NCI-H1930 (cell line): ENCODE data around the gene OFD1.

ENCODE experiments used
- DNase-seq, 2 experiments: peaks; one replicate each; lab custom pipeline; 2025; lab: John Stamatoyannopoulos, UW

Gene OFD1, protein sequence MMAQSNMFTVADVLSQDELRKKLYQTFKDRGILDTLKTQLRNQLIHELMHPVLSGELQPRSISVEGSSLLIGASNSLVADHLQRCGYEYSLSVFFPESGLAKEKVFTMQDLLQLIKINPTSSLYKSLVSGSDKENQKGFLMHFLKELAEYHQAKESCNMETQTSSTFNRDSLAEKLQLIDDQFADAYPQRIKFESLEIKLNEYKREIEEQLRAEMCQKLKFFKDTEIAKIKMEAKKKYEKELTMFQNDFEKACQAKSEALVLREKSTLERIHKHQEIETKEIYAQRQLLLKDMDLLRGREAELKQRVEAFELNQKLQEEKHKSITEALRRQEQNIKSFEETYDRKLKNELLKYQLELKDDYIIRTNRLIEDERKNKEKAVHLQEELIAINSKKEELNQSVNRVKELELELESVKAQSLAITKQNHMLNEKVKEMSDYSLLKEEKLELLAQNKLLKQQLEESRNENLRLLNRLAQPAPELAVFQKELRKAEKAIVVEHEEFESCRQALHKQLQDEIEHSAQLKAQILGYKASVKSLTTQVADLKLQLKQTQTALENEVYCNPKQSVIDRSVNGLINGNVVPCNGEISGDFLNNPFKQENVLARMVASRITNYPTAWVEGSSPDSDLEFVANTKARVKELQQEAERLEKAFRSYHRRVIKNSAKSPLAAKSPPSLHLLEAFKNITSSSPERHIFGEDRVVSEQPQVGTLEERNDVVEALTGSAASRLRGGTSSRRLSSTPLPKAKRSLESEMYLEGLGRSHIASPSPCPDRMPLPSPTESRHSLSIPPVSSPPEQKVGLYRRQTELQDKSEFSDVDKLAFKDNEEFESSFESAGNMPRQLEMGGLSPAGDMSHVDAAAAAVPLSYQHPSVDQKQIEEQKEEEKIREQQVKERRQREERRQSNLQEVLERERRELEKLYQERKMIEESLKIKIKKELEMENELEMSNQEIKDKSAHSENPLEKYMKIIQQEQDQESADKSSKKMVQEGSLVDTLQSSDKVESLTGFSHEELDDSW

DNA sequence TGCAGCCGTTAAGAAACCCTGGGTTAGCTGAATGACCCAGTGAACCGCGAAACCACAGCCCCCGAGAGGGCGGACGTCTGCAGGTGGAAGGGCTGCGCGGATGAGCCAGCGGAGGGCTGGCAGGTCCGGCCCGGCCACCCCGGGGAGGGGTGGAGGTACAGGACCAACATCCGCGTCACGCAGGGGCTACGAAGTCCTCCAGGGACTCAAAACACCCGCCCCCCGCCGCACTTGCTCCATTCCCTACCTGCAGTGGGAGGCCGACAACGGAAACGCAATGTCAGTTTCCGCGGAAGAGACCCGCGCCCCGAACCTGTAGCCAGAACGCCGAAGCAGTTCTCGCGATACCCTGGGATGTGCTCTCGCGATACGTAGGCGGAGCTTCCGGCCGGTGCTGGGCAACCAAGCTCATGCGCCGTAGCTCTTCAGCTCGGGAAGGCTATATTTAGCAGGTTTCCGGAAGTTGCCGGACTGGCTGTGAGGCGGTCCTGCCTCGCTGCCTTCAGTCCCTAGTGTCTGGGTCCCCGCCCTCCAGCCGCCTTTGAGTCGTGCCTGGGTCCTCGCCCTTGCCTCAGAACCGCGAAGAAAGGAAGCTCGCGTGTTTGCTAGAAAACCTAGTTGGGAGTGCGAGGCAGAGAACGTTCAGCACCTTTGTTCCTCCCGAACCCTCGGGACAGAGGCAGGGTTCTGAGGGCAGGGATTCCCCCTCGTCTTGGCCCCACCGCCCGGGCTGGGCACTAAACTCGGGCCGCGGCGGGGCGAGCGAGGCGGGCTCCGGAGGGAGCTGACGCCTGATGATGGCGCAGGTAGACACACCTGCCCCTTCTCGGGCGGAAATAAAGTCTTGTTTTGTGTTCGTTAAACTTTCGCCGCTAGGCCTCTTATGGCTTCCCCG lies at the start of gene OFD1, which contains the start of gene TRAPPC2:
Gene OFD1 (plus strand): TSS at position 471 of the 895 bp plus-strand sequence. CDS start 324 bp downstream, at position 795.
Gene TRAPPC2 (minus strand): TSS at position 343 of the 895 bp plus-strand sequence. CDS start 14,657 bp downstream, outside the sequence.
- DNase-seq: peak; percentile 85 to 88

DNA sequence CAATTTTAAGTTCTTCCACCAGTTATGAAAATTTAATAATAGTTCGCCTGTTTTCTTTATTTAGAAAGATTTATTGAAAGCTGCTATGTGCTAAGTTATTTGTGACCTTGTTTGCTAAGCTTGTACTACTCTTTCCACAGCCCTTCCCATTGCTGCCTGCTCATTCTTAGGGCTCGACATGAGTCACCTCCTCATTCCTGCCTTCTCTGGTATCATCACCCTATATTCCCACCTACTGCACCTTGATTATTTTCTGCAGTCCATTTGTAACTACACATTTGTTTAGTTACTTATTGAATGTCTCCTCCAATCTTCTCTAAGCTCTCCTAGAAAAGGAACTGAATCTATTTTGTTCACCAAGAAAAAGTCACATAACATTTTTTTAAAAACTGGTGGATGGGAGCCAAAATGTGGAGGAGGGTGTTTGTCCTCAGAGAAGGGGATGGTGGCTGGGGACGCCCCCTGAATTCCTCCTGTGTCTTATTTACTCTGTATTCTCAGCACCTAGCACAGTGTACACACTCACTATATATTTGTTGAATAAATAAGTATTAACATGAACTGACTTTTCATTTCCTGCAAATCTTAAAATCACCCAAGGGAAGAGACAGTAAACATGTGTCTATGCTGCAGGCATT lies 49.3 kb upstream of the OFD1 start:
- no peak for DNase-seq

DNA sequence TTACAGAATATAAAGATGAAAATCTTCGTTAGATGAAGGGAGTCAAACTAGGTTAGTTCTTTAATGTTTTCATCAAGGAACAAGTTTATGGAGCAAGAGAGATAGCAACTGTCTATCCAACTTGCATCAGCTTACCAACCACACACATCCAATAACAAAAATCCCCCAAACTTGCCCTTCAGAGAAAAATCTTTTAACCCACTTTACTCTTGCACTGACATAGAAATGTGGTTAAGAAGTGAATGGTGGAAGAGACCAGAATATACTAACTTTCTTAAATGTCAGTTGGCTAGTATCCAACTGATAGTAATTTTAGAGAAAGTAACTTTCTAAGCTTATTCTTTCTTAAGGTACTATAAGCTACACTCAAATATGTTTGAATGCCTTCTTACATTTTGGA lies 47.3 kb upstream of the OFD1 start:
- DNase-seq: no peak

DNA sequence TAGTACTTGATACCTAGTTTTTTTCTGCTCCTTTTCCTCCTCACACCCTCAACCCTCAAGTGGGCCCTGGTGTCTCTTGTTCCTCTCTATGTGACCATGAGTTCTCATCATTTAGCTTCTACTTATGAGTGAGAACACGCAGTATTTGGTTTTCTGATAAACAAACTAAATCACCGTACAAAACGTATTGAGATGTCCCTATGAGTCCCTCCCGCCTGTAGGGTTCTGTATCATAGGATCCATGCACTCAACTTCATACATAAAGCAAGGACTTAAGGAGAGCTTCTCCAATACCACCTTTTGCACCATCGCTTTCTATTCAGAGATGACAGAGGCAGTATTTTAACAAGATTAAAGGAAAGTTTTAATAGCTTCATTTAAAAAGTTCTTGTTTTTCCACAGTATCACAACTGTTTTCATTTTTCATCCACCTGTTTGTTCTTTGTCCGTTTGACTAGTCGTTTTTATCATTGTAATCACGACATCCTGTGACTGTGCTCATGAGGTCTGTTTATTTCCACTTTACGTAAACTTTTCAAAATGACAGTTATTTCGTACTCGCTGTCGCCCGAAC lies 46.1 kb upstream of the OFD1 start:
- no peak for DNase-seq

DNA sequence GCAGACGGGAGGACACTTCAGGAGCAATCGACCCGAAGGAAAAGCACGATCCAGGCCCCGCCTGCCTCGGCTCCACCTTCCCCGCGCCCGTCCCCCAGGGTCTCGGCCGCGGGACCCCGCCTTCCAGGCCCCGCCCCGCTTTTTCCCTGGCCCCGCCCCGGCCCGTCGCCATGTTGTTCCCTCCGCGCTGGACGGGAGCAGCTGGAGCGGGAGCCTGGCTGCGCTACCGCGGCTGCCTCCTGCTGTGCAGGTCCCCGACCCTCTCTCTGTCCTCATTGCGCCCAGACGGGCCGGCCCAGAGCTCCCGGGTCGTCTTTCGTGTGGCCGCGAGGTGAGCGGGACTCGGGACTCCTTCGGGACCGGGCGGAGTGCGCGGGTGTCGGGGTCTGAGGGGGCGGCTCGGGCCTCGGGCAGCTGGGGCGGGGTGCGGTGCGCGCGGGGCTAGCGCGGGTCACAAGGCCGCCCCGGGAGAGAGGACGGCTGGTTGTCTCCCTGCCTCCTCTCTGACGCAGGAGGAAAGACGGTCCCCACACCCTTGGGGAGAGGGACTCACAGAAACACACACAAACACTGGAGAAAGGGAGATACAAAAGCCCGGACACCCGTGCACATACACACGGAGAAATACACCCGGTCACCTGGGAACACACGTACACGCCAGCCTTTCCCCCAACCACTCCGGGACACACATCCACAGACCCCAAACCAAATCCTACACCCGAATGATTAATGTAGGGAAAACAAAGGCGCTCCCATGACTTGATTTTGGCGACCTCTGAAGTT lies 45.4 kb upstream of the OFD1 start, which contains the start of gene RAB9A:
Gene RAB9A (plus strand): TSS at position 171 of the 783 bp plus-strand sequence. CDS start 19,619 bp downstream, outside the sequence.
- DNase-seq: peak; percentile 62 to 65

DNA sequence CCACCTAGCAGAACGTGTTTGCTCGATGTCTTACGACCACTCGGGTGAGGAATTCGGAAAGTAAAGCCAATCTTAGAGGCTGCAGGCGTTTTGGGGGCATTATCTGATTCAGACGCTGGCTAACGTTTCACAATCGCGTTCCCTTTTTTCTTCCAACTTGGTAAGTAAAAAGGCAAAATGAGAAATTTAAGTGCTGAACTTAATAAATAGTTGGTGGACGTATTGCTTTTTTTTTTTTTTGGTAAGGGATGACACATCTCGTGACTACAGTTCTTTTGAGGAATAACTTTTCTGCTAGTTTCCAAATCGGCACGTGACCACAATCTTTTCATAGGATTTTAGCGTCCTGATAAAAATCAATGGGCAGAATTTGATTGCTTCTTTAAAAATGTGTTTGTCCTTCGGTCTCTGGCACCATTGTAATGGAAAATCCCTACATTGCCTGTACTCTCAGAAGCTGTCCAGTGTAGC lies 44.8 kb upstream of the OFD1 start:
- no peak for DNase-seq

DNA sequence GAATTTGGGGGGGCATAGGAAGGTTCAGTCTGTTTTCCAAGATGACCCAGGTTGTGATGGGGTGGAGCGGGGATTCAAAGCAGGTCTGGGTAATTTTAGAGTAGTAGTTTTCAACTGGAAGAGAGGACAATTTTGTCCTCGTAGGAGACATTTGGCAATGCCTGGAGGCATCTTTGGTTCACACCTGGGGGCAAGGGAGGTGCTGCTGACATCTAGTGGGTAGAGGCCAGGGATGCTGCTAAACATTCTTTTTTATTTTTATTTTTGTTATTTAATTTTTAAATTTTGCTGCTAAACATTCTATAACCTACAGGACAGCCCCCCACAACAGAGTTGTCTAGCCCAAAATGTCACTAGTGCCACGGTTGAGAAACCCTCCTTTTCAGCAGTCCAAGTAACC lies 43.7 kb upstream of the OFD1 start:
- no peak for DNase-seq

DNA sequence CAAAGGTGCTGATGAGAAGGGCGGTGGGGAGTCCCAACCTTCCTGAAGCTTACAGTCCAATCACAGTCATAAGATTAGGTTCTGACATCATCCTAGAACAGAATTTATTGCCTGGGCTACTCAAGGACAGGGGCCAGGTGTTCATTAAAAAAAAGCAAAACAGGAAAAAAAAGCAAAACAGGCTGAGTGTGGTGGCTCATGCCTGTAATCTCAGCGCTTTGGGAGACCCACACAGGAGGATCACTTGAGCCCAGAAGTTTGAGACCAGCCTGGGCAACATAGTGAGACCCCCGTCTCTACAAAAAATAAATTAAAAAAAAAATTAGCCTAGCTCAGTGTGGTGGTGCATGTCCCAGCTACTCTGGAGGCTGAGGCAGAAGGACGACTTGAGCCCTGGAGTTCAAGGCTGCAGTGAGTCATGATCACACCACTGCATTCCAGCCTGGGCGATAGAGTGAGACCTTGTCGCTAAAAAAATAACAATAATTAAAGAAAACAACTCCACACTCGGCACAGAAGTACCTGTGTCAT lies 42.6 kb upstream of the OFD1 start:
- DNase-seq: no peak

DNA sequence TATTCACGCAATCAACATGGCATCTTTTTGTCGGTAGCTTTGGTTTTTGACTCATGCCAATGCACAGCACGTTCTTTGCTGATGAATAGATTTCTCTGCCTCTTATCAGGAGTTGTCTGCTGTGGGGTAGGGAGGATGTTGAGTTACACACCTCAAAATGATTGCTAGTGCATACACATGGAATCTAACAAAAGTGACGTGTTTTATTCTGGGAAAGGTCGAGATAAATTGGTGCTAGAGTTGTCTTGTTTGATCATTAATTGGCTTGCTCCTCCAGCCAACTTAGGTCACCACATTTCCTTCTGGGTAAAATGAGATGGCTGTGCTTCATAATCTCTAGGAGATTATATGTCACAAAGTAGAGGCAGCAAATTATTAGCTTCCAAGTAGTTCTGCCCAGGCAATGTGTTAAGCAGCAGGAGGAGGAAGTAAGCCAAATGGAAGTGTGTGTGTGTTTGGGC lies 41.7 kb upstream of the OFD1 start:
- DNase-seq: no peak

DNA sequence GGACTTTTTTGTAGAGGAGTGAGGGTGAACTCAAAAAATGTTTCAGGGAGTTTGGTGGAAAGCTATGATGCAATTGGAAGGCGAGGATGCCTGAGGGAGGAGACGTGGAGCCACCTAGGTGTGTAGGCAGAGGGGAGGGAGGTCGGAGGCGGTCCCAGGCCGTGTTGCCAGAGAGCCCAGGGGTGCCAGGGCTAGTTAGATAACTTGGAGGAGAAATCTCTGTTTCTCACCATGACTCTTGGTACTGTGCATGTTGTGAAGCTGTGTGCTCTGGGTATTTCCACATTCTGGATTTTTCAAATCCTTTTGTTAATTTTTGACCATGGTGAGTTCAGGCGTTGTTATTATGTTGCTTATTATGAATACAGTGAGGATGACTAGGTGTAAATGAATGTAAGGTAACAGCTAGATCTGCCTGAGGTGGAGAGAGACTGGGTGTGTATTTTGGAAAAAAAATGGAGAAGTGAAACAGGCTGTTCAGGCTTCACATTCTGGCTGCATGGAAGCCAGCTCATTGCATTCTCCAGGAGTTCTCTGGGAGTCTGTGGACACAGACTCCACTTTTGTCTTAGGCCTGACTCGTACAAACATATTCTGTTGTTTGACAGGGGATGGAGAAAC lies 41.1 kb upstream of the OFD1 start:
- DNase-seq: no peak

DNA sequence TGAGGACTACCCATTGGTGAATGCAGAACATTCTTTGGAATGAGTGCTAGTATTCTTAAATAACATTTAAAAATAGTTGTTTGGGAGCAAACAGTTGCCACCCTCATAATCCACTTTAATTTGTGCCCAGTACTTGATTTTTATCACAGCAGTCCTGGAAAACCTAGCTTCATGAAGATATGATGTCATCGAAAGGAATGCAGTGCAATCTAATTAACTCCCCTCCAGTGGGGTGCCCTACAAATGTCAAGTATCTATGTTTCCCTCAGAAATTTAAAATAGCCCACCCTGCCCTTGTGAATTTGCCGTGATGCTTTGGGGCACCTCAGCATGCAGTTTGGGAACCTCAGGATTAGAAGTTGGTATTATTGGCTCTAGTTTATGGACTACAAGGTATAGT lies 40.2 kb upstream of the OFD1 start:
- DNase-seq: no peak

DNA sequence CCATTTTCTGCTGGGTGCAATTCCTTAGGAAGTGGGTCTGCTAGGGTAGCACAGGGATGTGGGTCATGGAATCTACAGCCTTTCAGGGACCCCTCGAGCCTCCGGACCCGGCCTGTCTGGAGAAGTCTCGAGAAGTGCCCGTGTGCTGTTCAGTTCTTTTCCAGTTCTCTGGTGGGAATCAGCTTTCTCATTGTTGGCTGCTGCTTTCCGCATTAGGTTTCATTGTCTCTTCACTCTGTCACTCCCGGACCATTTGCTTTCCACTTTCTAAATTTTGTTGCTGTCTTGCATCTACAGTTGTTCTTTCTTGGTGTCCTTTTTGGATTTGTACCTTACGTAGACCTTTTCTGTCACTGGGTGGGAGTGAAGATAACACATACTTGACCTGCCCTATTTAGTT lies 39.6 kb upstream of the OFD1 start:
- DNase-seq: no peak

DNA sequence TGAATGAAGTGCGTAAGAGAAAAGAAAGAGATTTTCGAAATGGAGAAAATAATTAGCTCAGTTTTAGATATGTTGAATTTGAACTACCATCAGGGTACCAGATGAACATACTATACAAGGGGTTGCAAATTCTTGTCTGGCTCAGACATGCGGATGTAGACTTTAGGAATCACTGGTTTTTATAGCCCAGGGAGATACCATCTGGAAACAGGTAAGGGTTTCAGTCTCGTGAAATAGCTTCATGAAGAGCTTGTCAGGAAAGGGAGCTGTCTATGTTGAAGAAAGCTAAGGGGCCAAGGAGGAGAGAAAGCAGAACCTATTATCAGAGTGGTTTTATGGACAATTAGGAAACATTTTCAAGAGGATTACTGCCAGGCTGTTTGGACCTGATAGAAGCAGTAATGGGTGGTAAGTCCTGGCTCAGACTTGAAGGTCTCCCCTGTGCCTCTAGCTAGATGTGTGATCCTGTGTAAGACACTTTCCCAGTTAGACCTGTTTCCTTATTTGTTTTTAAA lies 38.9 kb upstream of the OFD1 start:
- DNase-seq: no peak

DNA sequence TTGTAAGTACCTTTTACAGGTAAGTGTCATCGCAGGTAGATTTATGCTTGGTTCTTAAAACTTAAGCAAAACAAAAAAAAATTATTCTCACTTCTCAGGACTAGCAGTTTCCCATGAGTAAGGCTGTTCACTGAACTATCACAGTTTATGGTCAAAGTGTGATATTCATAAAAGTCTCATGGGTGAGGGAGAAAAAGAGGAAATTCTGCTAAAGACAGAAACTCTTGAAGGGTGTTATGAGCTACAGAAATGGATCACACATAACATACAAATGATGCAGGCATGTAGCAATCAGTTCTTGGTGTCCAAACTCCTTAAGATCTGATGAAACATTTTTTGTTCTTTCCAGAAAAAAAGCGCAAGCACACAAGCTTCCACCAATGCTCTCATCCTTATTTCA lies 37.1 kb upstream of the OFD1 start:
- no peak for DNase-seq

DNA sequence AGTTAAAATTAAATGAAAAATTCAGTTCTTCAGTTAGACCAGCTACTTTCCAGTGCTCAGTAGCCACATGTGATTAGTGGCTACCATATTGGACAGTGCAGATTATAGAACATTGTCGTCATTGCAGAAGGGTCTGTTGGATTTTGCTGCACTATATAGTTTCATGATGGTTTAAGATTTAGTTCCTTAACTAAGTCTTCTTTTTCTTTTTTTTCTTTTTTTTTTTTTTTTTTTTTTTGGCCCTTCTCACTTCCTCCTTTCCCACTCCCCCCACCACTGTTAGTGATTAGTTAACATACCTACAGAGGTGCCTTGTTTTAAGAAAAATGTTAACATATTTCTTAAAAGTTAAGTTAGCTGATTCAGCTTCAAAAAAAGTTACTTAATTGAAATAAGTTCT lies 36.6 kb upstream of the OFD1 start:
- no peak for DNase-seq

DNA sequence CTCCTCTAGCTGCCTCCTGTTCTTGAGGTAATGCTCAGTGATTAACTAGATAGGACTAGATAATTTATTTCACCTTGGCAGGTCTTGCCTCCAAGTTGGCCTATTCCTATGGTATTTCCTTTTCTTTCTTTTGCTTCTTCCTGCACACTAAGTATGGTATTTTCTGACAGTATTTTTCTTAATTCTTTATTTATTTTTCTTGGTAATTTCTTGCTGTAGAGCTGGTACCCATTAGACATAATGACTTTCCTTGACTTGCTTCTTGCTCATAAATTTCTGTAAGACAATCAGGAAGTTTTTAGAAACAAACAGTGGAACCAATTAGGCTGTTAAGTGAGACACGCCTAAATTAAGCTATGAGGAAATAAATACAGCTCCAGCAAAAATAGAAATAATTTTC lies 36.1 kb upstream of the OFD1 start:
- no peak for DNase-seq

DNA sequence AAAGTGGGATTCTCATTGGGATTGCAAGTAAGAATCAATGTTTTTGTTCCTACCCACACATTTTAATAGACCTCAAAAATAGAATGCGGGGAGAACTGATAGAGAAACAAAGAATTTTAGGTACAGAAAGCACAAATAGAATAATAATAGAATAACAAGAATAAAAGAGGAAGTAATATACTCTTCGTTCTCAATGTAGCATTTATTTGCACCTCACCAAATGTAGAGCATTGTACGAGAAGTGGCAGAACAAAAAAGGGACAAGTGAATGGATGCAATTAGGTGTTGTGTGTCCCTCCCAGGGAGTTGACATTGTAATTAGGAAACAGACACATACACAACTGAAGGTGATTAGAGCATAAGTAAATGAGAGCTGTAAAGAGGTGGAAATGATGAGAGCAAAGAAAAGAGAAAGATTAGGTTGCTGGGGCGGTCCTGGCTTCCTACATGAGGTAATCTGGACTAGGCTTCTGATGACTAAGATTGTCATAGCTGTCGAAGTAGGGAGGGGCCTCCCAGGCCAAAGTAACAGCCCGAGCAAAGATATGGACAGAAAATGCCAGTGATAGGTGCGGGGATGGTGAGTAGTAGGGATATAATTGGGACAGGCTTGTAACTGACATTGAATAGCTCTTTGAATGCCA lies 35.2 kb upstream of the OFD1 start:
- DNase-seq: no peak

DNA sequence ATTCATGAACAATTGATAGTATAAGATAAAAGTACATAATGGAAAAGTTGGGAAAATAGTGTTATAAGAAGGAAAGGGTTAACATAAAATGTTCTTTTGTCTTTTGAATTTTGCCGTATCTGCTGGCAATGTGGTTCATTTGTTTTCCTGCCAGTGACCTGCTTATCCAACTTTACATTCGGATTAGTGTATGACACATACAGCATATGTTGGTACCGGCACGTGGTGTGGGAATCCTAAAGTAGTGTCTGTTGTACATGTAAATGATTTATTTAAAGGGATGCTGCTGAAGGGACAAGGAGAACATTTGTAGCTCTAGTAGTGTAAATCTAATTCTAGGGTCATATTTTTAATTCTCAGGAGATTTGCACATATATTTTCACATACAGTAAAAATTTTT lies 34.2 kb upstream of the OFD1 start:
- DNase-seq: no peak
